ENCODE measurements around the gene EPN2.

The EPN2 gene

GRCh38 chr17:19306160-19307111 lies 69.3 kb downstream of the EPN2 start:
- no peak for DNase-seq (ENCODE audit: insufficient read length, low spot score)
- peak; percentile 96 for FAIRE-seq

- FAIRE-seq (no peak), DNase-seq (ENCODE audit: insufficient read length, low spot score) (no peak)
These were observed 70.4 kb downstream of the EPN2 start for GRCh38 chr17:19307521-19307920.

- no peak for FAIRE-seq
These were observed 71.2 kb downstream of the EPN2 start for GRCh38 chr17:19308398-19308797.

GRCh38 chr17:19309701-19310100 lies 72.5 kb downstream of the EPN2 start:
- FAIRE-seq = peak; percentile 87
- no peak for DNase-seq (ENCODE audit: insufficient read length, low spot score)

More at GRCh38 chr17:19308398-19308797, 71.2 kb downstream of the EPN2 start:
- no peak for DNase-seq (ENCODE audit: insufficient read length, low spot score)

GRCh38 chr17:19310151-19310550 lies 73.0 kb downstream of the EPN2 start:
- FAIRE-seq = no peak

GRCh38 chr17:19311016-19311415 lies 73.8 kb downstream of the EPN2 start:
- peak; percentile 91 for FAIRE-seq

More at GRCh38 chr17:19310151-19310550, 73.0 kb downstream of the EPN2 start:
- no peak for DNase-seq (ENCODE audit: insufficient read length, low spot score)

GRCh38 chr17:19311421-19312215 lies 74.5 kb downstream of the EPN2 start:
- FAIRE-seq = no peak
- DNase-seq (ENCODE audit: insufficient read length, low spot score) = no peak

More at GRCh38 chr17:19311016-19311415, 73.8 kb downstream of the EPN2 start:
- DNase-seq (ENCODE audit: insufficient read length, low spot score) = no peak

- DNase-seq (ENCODE audit: insufficient read length, low spot score) (no peak), FAIRE-seq (no peak)
These were observed 75.2 kb downstream of the EPN2 start for GRCh38 chr17:19312406-19312805.

GRCh38 chr17:19313066-19313745 lies 76.0 kb downstream of the EPN2 start:
- FAIRE-seq = peak; percentile 90

GRCh38 chr17:19313746-19314651 lies 76.8 kb downstream of the EPN2 start:
- DNase-seq (ENCODE audit: insufficient read length, low spot score) (no peak), FAIRE-seq (peak; percentile 79)

More at GRCh38 chr17:19313066-19313745, 76.0 kb downstream of the EPN2 start:
- no peak for DNase-seq (ENCODE audit: insufficient read length, low spot score)

- DNase-seq (ENCODE audit: insufficient read length, low spot score) = no peak
These were observed 77.9 kb downstream of the EPN2 start for GRCh38 chr17:19315104-19315503.

GRCh38 chr17:19316761-19317358 lies 79.7 kb downstream of the EPN2 start:
- FAIRE-seq (no peak), DNase-seq (ENCODE audit: insufficient read length, low spot score) (no peak)

More at GRCh38 chr17:19315104-19315503, 77.9 kb downstream of the EPN2 start:
- no peak for FAIRE-seq

- FAIRE-seq (peak; percentile 99), DNase-seq (ENCODE audit: insufficient read length, low spot score) (peak; percentile 89)
These were observed 80.4 kb downstream of the EPN2 start for GRCh38 chr17:19317359-19318095.

- no peak for DNase-seq (ENCODE audit: insufficient read length, low spot score)
- no peak for FAIRE-seq
These were observed 81.4 kb downstream of the EPN2 start for GRCh38 chr17:19318611-19319010.

- DNase-seq (ENCODE audit: insufficient read length, low spot score) (no peak), FAIRE-seq (no peak)
These were observed 82.8 kb downstream of the EPN2 start for GRCh38 chr17:19319771-19320505.

- FAIRE-seq (peak; percentile 16), DNase-seq (ENCODE audit: insufficient read length, low spot score) (no peak)
These were observed 83.7 kb downstream of the EPN2 start for GRCh38 chr17:19320876-19321275.

GRCh38 chr17:19321481-19322128 lies 84.4 kb downstream of the EPN2 start:
- FAIRE-seq = peak; percentile 88
- DNase-seq (ENCODE audit: insufficient read length, low spot score) = no peak
